Heart left ventricle (tissue), 13 donors: ENCODE results near the gene CFAP141.

Source experiments
- POLR2A ChIP-seq, 2 donors: fragments of 450-650 bp; IDR thresholded peaks; one replicate each; pipeline ENCODE4 v1.6.1; 2017; ENCODE audit warnings: antibody characterized with exemption in 2 of 2, mild to moderate bottlenecking in 2 of 2, moderate library complexity in 2 of 2
- TF ChIP-seq, protein P1 (sequence below), 12 donors: fragments of 200-600 bp; sonication (generic) in 4 of 12; IDR thresholded peaks; one replicate each; pipeline versions ENCODE4 v1.5.0 to v1.8.0; 2018 to 2022; ENCODE audit warnings: antibody characterized with exemption in 12 of 12, mild to moderate bottlenecking in 5 of 12
- donor health status: ischemic (EF 13 %, LVEDD 7.1; RV severe dilation, severe dysfunction).
- donor health status: DM: no; HTN: yes; CAD: no.
- donor health status: DM: no; HTN: no; CAD: no.
- donor health status: ischemic (EF 25% LVEDD 6.9; RV normal size, moderate dysfunction).
- donor health status: ischemic (EF 25% LVEDD 5.7; RV mildly dilated, moderate dysfunction).
- donor health status: ischemic (EF 35%, LVEDD 5.7; RV mildly dilated, moderate dysfunction).
- donor health status: nonischemic (EF 11% LVEDD 7.7; RV severe dilation, severe dysfunction).
- donor health status: DM: yes; HTN: yes; CAD: no.
- donor health status: PGD.
- donor health status: ischemic (EF 29% LVEDD 5.4; RV normal size, mild dysfunction).
- donor health status: nonischemic (EF 23%, LVEDD 6.1; RV moderate dilation, normal function).

DNA sequence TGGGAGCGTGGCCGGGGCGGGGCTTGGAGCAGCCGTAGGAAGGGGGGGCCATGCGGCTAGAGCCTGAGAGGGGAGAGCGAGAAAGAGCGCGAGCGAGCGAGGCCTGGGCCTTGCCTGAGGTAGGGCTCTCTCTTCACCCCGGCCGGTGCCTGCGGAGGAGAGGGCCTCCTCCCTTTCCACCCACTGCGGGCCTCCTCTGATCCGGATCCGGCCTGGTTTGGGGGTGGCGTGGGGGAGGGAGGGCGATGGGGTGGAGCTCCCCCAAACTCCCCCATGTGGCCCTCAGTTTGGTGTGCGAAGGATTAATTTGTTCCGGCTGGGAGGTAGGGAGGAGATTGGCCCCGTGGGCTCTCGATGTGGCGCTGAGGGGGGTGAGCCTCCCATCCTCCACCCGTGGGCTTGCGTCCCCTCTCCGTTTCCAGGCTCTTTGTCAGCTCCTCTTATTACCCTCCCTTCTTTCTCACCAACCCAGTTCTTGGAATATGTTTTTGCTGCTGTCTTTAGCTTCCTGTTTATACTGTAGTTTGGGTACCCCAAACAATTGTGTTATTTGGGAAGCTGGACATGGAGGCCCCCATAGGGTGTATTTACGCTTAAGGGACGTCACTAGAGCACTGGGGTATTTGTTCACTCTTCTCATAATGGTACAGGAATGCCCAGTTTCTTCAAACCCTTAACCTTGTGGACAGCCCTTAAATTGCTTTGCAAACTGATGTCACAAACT lies 15.3 kb upstream of the CFAP141 start:
- TF ChIP-seq, protein P1, sequence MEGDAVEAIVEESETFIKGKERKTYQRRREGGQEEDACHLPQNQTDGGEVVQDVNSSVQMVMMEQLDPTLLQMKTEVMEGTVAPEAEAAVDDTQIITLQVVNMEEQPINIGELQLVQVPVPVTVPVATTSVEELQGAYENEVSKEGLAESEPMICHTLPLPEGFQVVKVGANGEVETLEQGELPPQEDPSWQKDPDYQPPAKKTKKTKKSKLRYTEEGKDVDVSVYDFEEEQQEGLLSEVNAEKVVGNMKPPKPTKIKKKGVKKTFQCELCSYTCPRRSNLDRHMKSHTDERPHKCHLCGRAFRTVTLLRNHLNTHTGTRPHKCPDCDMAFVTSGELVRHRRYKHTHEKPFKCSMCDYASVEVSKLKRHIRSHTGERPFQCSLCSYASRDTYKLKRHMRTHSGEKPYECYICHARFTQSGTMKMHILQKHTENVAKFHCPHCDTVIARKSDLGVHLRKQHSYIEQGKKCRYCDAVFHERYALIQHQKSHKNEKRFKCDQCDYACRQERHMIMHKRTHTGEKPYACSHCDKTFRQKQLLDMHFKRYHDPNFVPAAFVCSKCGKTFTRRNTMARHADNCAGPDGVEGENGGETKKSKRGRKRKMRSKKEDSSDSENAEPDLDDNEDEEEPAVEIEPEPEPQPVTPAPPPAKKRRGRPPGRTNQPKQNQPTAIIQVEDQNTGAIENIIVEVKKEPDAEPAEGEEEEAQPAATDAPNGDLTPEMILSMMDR (IDR thresholded peaks at IDR 0.05) = no peak
- no peak for TF ChIP-seq POLR2A (IDR thresholded peaks at IDR 0.05)
